Liver (tissue), 9 donors: Measurements from ENCODE around the gene CDC14A. TPM values are rescaled to one million over a fixed set of nuclear protein-coding genes. Genes with fewer than 3 reads are reported as not detected.

Experiments
- DNase-seq: peaks from one replicate; pipeline ENCODE4 v3.0.0-alpha.2; 2017; ENCODE audit warnings: low spot score
- H3K27ac ChIP-seq, 2 donors: one replicate each; pipeline ENCODE4 v1.7.0; 2013; ENCODE audit warnings: inconsistent platforms in 2 of 2, low read length in 2 of 2, control low read depth in 1 of 2, low read depth in 1 of 2, mild to moderate bottlenecking in 1 of 2
- H3K27me3 ChIP-seq, 4 donors: one replicate each; pipeline versions ENCODE4 v1.6.1 to v1.7.0; 2013; ENCODE audit warnings: low read length in 3 of 4, inconsistent platforms in 1 of 4, mild to moderate bottlenecking in 1 of 4, moderate library complexity in 1 of 4; ENCODE audit not compliant: control insufficient read depth in 4 of 4, insufficient read depth in 4 of 4
- H3K36me3 ChIP-seq, 4 donors: one replicate each; pipeline versions ENCODE4 v1.6.1 to v1.7.0; 2013; ENCODE audit warnings: low read length in 3 of 4, mild to moderate bottlenecking in 3 of 4, low read depth in 1 of 4, moderate library complexity in 1 of 4; ENCODE audit not compliant: control insufficient read depth in 4 of 4, insufficient read depth in 3 of 4
- H3K4me1 ChIP-seq, 4 donors: one replicate each; pipeline versions ENCODE4 v1.6.1 to v1.7.0; 2013; ENCODE audit warnings: low read length in 3 of 4, mild to moderate bottlenecking in 3 of 4, moderate library complexity in 1 of 4; ENCODE audit not compliant: control insufficient read depth in 4 of 4, insufficient read depth in 4 of 4
- H3K4me3 ChIP-seq, 3 donors: one replicate each; pipeline versions ENCODE4 v1.6.1 to v1.7.0; 2013; ENCODE audit warnings: low read length in 3 of 3, control low read depth in 1 of 3, low read depth in 1 of 3, mild to moderate bottlenecking in 1 of 3
- H3K9ac ChIP-seq, 2 donors: one replicate each; pipeline ENCODE4 v1.7.0; 2013; ENCODE audit warnings: low read length in 2 of 2, mild to moderate bottlenecking in 2 of 2, moderate library complexity in 2 of 2, control low read depth in 1 of 2, low read depth in 1 of 2
- H3K9me3 ChIP-seq, 4 donors: one replicate each; pipeline versions ENCODE4 v1.6.1 to v1.7.0; 2013; ENCODE audit warnings: low read length in 3 of 4; ENCODE audit not compliant: control insufficient read depth in 4 of 4
- FOXA1 ChIP-seq: IDR thresholded peaks from 2 replicates; pipeline ENCODE4 v1.6.1; 2016; ENCODE audit warnings: antibody characterized with exemption
- FOXA2 ChIP-seq: IDR thresholded peaks from 2 replicates; pipeline ENCODE4 v1.6.1; 2016; ENCODE audit warnings: antibody characterized with exemption
- GABPA ChIP-seq, 2 donors: IDR thresholded peaks in 1 of 2; conservative IDR thresholded peaks in 1 of 2; 2 replicates each; pipeline ENCODE4 v1.6.1; 2016; ENCODE audit warnings: antibody characterized with exemption in 2 of 2, mild to moderate bottlenecking in 1 of 2, moderate library complexity in 1 of 2
- HNF4A ChIP-seq, 2 donors: conservative IDR thresholded peaks; 2 replicates each; pipeline ENCODE4 v1.6.1; 2016; ENCODE audit warnings: antibody characterized with exemption in 2 of 2, mild to moderate bottlenecking in 2 of 2
- HNF4G ChIP-seq: IDR thresholded peaks from 2 replicates; pipeline ENCODE4 v1.6.1; 2016; ENCODE audit warnings: antibody characterized with exemption
- JUND ChIP-seq, 2 donors: IDR thresholded peaks; 2 replicates each; pipeline ENCODE4 v1.6.1; 2016; ENCODE audit warnings: antibody characterized with exemption in 2 of 2
- NR2F2 ChIP-seq: IDR thresholded peaks from 2 replicates; pipeline ENCODE4 v1.6.1; 2016; ENCODE audit warnings: antibody characterized with exemption
- RAD21 ChIP-seq, 2 donors: IDR thresholded peaks; 2 replicates each; pipeline ENCODE4 v1.6.1; 2016; ENCODE audit warnings: antibody characterized with exemption in 2 of 2, mild to moderate bottlenecking in 2 of 2
- SP1 ChIP-seq: IDR thresholded peaks from 2 replicates; pipeline ENCODE4 v1.6.1; 2018; ENCODE audit warnings: antibody characterized with exemption, mild to moderate bottlenecking
- TAF1 ChIP-seq: conservative IDR thresholded peaks from 2 replicates; pipeline ENCODE4 v1.6.1; 2016; ENCODE audit warnings: antibody characterized with exemption, mild to moderate bottlenecking
- YY1 ChIP-seq: IDR thresholded peaks from 2 replicates; pipeline ENCODE4 v1.6.1; 2016; ENCODE audit warnings: antibody characterized with exemption, mild to moderate bottlenecking
- WGBS: extraction: QIAGEN DNeasy Blood & Tissue Kit; methylation state at CpG from one replicate; pipeline ENCODE4 v1.1.7; 2013; 5-methylcytosine and 5-hydroxymethylcytosine counted together
- polyA plus RNA-seq, 2 donors: library from polyadenylated mRNA; stranded (reverse) in 1 of 2; unstranded in 1 of 2; fragments of 200-250 nt in 1 of 2; fragments of >200 nt in 1 of 2; fragmentation: Nextera tagmentation in 1 of 2; extraction: Ambion mirVana in 1 of 2; gene quantifications; one replicate each; pipeline versions ENCODE4 v1.2.1 to v1.2.3, GENCODE V29; 2013 to 2015
- total RNA-seq, 2 donors: library from RNA; depleted of rRNA; stranded (reverse); fragments of >200 nt; gene quantifications; one replicate each; pipeline ENCODE4 v1.2.3, GENCODE V29; 2014
- TF ChIP-seq, protein P1 (sequence below): IDR thresholded peaks from 2 replicates; pipeline ENCODE4 v1.6.1; 2016; ENCODE audit warnings: antibody characterized with exemption
- TF ChIP-seq, protein P2 (sequence below): IDR thresholded peaks from 2 replicates; pipeline ENCODE4 v1.6.1; 2016; ENCODE audit warnings: antibody characterized with exemption
- TF ChIP-seq, protein P3 (sequence below): IDR thresholded peaks from 2 replicates; pipeline ENCODE4 v1.6.1; 2016; ENCODE audit warnings: antibody characterized with exemption
- TF ChIP-seq, protein P4 (sequence below): IDR thresholded peaks from 2 replicates; pipeline ENCODE4 v1.6.1; 2016; ENCODE audit warnings: antibody characterized with exemption, mild to moderate bottlenecking
- TF ChIP-seq, protein P5 (sequence below): fragments of 150-350 bp; IDR thresholded peaks from 2 replicates; pipeline ENCODE4 v1.5.1; 2017; ENCODE audit warnings: improper control_type of control experiment, low read depth, low read length; ENCODE audit not compliant: missing input control
- donor health status: healthy.
- donor health status: healthy.
- donor health status: healthy.
- donor health status: healthy.
- donor health status: healthy.

The CDC14A gene
- total and polyA plus RNA-seq, 4 donors: 0.39 to 4.1 (median 2.6) TPM

DNA sequence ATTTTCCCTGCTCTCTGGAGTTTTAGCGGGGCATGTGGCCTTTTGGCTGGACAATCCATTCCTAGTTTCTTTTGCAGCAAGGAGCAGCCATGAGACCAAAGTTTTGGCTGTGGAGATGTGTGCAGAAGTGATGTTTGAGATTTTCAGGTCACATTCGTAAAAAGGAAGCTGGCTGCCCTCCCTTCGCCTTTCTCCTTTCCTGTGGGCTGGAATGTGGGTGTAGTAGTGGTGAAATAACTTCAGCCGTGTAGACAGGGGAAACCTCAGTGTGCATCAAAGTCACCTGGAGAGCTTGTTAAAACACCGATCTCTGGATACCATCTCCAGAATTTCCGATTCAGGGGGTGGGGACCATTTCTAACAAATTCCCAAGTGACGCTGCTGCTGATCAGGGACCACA is 180.3 kb downstream of the CDC14A start:
- 78% methylated on average over 7 of the region's 7 CpGs for WGBS

DNA sequence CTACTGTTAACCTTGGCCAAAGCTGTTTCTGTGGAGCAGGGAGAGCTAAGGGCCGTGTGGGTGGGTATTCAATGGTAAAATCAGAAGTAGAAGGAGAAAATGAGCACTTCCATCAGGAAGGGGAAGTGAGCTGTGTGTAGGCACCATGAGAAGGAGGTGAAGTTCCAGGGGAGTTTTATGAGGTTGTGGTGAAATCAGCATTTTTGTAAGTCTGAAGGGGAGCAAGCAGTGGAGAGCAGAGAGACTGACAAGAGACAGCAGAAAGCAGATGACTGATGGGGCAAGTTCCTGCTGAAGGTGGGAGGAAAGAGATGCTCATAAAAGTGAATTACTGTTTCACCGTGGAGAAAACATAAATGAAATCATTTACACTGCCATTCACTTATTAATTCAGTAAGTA is 183.0 kb downstream of the CDC14A start:
- H3K27me3 ChIP-seq: no peaks in the 10 kb centered on the region
- DNase-seq: no peak
- no peak overlapping the region for H3K4me3 ChIP-seq
- H3K9me3 ChIP-seq: no peaks in the 10 kb centered on the region
- H3K27ac ChIP-seq: no peak overlapping the region
- H3K36me3 ChIP-seq: no peaks in the 10 kb centered on the region
- H3K4me1 ChIP-seq: peaks cover 7 to 21% (median 14%) of the 10 kb centered on the region in 4 donors
- H3K9ac ChIP-seq: no peak overlapping the region
- WGBS: 42% methylated on average over 2 of the region's 2 CpGs
- TF ChIP-seq FOXA2: no peak
- TF ChIP-seq FOXA1: no peak
- TF ChIP-seq, protein P1, sequence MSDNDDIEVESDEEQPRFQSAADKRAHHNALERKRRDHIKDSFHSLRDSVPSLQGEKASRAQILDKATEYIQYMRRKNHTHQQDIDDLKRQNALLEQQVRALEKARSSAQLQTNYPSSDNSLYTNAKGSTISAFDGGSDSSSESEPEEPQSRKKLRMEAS: no peak
- no peak for TF ChIP-seq TAF1
- no peak for TF ChIP-seq GABPA (IDR thresholded peaks at IDR 0.05 in 1 of 2, conservative IDR thresholded peaks at IDR 0.05 in 1 of 2)
- no peak for TF ChIP-seq NR2F2
- TF ChIP-seq SP1: no peak
- TF ChIP-seq, protein P2, sequence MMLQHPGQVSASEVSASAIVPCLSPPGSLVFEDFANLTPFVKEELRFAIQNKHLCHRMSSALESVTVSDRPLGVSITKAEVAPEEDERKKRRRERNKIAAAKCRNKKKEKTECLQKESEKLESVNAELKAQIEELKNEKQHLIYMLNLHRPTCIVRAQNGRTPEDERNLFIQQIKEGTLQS: no peak
- no peak for TF ChIP-seq HNF4A (conservative IDR thresholded peaks at IDR 0.05)
- TF ChIP-seq, protein P3, sequence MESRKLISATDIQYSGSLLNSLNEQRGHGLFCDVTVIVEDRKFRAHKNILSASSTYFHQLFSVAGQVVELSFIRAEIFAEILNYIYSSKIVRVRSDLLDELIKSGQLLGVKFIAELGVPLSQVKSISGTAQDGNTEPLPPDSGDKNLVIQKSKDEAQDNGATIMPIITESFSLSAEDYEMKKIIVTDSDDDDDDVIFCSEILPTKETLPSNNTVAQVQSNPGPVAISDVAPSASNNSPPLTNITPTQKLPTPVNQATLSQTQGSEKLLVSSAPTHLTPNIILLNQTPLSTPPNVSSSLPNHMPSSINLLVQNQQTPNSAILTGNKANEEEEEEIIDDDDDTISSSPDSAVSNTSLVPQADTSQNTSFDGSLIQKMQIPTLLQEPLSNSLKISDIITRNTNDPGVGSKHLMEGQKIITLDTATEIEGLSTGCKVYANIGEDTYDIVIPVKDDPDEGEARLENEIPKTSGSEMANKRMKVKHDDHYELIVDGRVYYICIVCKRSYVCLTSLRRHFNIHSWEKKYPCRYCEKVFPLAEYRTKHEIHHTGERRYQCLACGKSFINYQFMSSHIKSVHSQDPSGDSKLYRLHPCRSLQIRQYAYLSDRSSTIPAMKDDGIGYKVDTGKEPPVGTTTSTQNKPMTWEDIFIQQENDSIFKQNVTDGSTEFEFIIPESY: no peak
- TF ChIP-seq YY1: no peak
- TF ChIP-seq HNF4G: no peak

More for the DNA sequence above, 180.3 kb downstream of the CDC14A start:
- no peak for DNase-seq
- Histone ChIP-seq H3K4me3 (no peak overlapping the region), H3K27me3 (no peaks in the 10 kb centered on the region), H3K9ac (no peak overlapping the region), H3K4me1 (peaks cover 0 to 7% (median 2%) of the 10 kb centered on the region in 4 donors), H3K9me3 (no peaks in the 10 kb centered on the region), H3K36me3 (no peaks in the 10 kb centered on the region), H3K27ac (no peak overlapping the region)
- TF ChIP-seq, protein P2: no peak
- TF ChIP-seq JUND (IDR thresholded peaks at IDR 0.05) (no peak), GABPA (IDR thresholded peaks at IDR 0.05 in 1 of 2, conservative IDR thresholded peaks at IDR 0.05 in 1 of 2) (no peak), RAD21 (IDR thresholded peaks at IDR 0.05) (no peak), HNF4A (conservative IDR thresholded peaks at IDR 0.05) (no peak), HNF4G (no peak), FOXA1 (no peak), SP1 (no peak), YY1 (no peak)
- TF ChIP-seq, protein P4, sequence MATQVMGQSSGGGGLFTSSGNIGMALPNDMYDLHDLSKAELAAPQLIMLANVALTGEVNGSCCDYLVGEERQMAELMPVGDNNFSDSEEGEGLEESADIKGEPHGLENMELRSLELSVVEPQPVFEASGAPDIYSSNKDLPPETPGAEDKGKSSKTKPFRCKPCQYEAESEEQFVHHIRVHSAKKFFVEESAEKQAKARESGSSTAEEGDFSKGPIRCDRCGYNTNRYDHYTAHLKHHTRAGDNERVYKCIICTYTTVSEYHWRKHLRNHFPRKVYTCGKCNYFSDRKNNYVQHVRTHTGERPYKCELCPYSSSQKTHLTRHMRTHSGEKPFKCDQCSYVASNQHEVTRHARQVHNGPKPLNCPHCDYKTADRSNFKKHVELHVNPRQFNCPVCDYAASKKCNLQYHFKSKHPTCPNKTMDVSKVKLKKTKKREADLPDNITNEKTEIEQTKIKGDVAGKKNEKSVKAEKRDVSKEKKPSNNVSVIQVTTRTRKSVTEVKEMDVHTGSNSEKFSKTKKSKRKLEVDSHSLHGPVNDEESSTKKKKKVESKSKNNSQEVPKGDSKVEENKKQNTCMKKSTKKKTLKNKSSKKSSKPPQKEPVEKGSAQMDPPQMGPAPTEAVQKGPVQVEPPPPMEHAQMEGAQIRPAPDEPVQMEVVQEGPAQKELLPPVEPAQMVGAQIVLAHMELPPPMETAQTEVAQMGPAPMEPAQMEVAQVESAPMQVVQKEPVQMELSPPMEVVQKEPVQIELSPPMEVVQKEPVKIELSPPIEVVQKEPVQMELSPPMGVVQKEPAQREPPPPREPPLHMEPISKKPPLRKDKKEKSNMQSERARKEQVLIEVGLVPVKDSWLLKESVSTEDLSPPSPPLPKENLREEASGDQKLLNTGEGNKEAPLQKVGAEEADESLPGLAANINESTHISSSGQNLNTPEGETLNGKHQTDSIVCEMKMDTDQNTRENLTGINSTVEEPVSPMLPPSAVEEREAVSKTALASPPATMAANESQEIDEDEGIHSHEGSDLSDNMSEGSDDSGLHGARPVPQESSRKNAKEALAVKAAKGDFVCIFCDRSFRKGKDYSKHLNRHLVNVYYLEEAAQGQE: no peak
- TF ChIP-seq, protein P5, sequence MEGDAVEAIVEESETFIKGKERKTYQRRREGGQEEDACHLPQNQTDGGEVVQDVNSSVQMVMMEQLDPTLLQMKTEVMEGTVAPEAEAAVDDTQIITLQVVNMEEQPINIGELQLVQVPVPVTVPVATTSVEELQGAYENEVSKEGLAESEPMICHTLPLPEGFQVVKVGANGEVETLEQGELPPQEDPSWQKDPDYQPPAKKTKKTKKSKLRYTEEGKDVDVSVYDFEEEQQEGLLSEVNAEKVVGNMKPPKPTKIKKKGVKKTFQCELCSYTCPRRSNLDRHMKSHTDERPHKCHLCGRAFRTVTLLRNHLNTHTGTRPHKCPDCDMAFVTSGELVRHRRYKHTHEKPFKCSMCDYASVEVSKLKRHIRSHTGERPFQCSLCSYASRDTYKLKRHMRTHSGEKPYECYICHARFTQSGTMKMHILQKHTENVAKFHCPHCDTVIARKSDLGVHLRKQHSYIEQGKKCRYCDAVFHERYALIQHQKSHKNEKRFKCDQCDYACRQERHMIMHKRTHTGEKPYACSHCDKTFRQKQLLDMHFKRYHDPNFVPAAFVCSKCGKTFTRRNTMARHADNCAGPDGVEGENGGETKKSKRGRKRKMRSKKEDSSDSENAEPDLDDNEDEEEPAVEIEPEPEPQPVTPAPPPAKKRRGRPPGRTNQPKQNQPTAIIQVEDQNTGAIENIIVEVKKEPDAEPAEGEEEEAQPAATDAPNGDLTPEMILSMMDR: no peak
- TF ChIP-seq, protein P3: no peak
- TF ChIP-seq, protein P1: no peak
